22Rv1 (cell line): ENCODE data around the gene SPTLC1.
"Not testable (repeated sequence)": the region's sequence is repeated elsewhere in the genome, so short reads cannot be mapped to it uniquely, and the experiment has no call there.

Experiments
- H3K27ac ChIP-seq: fragments of 450-650 bp; 2 replicates; pipeline ENCODE4 v1.5.1; 2017
- CTCF ChIP-seq: fragments of 450-650 bp; IDR thresholded peaks from 2 replicates; pipeline ENCODE4 v1.5.1; 2017; ENCODE audit warnings: mild to moderate bottlenecking
- ZFX ChIP-seq: fragments of 450-650 bp; IDR thresholded peaks from 2 replicates; pipeline ENCODE4 v1.6.1; 2017; ENCODE audit warnings: antibody characterized with exemption, borderline replicate concordance

The SPTLC1 gene

GRCh38 chr9:92136184-92136858 lies 21.1 kb upstream of the SPTLC1 start:
- TF ChIP-seq CTCF (no peak), ZFX (no peak)
- no peak overlapping the region for H3K27ac ChIP-seq

GRCh38 chr9:92135576-92135975 lies 20.4 kb upstream of the SPTLC1 start:
- TF ChIP-seq ZFX (no peak), CTCF (no peak)
- no peak overlapping the region for H3K27ac ChIP-seq

GRCh38 chr9:92133949-92134604 lies 18.9 kb upstream of the SPTLC1 start:
- no peak overlapping the region for H3K27ac ChIP-seq
- TF ChIP-seq ZFX (no peak), CTCF (peak; percentile 86)

- H3K27ac ChIP-seq: not testable (repeated sequence)
These were observed 17.7 kb upstream of the SPTLC1 start for GRCh38 chr9:92132913-92133312.

GRCh38 chr9:92132501-92132900 lies 17.3 kb upstream of the SPTLC1 start:
- H3K27ac ChIP-seq: no peak overlapping the region
- TF ChIP-seq CTCF (no peak), ZFX (no peak)

GRCh38 chr9:92122800-92123199 lies 7.6 kb upstream of the SPTLC1 start:
- no peak overlapping the region for H3K27ac ChIP-seq
- TF ChIP-seq ZFX: no peak
- TF ChIP-seq CTCF: no peak

- TF ChIP-seq ZFX: no peak
- TF ChIP-seq CTCF: no peak
- H3K27ac ChIP-seq: no peak overlapping the region
These were observed 6.8 kb upstream of the SPTLC1 start for GRCh38 chr9:92122061-92122460.

- H3K27ac ChIP-seq: no peak overlapping the region
- no peak for TF ChIP-seq ZFX
- no peak for TF ChIP-seq CTCF
These were observed 6.1 kb upstream of the SPTLC1 start for GRCh38 chr9:92121265-92121664.
